GM12865 (cell line): ENCODE data around the gene GLT6D1.
"Not testable (repeated sequence)": the region's sequence is repeated elsewhere in the genome, so short reads cannot be mapped to it uniquely, and the experiment has no call there.

Source experiments
- DNase-seq: peaks from one replicate; pipeline ENCODE4 v3.0.0; 2010; ENCODE audit warnings: low read depth
- H3K4me3 ChIP-seq: 2 replicates; pipeline ENCODE4 v1.5.1; 2011; ENCODE audit warnings: mild to moderate bottlenecking, low read depth, low read length, control low read depth
- TF ChIP-seq, protein P1 (sequence below): IDR thresholded peaks from 2 replicates; pipeline ENCODE4 v1.5.1; 2011; ENCODE audit warnings: low read length, control low read depth, low read depth, inconsistent platforms; ENCODE audit not compliant: insufficient read depth; ENCODE audit errors: missing control alignments

The GLT6D1 gene

DNA sequence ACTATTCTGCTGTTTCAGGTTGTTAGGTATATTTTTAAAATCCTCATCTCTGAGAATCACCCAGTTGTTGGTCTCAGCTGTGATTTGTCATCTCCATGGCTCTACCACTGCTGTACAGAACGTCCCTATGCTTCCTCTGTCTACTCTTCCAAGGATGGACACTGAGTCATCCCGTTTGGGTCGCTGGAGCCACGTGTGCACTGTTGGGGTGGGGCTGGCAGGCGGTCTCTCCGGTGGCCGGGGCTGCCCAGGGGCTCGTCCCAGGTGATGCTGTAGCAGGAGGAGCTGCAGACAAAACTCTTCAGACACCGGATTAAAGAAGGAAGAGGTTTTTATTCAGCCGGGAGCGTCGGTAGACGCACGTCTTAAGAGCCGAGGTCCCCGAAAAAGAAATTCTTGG, 40.7 kb upstream of the GLT6D1 start:
- no peak overlapping the region for H3K4me3 ChIP-seq
- DNase-seq, result no peak
- TF ChIP-seq, protein P1, sequence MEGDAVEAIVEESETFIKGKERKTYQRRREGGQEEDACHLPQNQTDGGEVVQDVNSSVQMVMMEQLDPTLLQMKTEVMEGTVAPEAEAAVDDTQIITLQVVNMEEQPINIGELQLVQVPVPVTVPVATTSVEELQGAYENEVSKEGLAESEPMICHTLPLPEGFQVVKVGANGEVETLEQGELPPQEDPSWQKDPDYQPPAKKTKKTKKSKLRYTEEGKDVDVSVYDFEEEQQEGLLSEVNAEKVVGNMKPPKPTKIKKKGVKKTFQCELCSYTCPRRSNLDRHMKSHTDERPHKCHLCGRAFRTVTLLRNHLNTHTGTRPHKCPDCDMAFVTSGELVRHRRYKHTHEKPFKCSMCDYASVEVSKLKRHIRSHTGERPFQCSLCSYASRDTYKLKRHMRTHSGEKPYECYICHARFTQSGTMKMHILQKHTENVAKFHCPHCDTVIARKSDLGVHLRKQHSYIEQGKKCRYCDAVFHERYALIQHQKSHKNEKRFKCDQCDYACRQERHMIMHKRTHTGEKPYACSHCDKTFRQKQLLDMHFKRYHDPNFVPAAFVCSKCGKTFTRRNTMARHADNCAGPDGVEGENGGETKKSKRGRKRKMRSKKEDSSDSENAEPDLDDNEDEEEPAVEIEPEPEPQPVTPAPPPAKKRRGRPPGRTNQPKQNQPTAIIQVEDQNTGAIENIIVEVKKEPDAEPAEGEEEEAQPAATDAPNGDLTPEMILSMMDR, result no peak

DNA sequence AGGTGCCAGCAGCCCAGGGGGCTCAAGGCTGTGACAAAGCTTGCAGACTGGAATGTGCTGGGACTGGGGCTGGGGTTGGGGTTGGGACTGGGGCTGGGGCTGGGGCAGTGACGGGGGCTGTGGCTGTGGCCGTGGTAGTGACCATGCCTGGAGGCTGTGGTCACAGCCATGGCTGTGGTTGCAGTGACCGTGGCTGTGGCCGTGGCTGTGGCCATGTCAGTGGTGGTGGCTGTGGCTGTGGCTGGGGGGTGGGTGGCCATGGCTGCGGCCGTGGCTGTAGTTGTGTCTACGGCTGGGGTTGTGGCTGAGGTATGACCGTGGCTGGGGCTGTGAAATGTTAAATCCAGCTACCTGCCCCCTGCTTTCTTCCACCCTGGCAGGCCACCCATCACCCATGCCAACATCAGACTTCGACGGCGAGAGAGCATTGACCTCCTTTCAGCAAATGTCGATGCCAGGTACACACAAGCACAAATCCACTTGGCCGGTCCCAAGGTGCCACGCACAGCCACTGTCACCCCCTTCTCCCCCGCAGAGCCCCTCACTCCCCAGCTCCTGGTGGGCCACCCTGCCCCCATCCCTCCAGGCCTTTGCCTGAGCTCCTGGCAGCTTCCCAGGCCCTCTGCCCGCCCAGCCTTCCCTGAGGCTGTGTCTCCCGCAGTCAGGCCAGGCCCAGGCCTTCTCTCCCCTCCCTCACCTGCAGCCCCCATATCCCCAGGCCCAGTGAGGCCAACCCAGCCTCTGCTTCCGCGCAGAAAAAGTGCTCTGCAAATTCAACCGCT, 39.1 kb upstream of the GLT6D1 start:
- TF ChIP-seq, protein P1, result no peak
- no peak overlapping the region for H3K4me3 ChIP-seq
- DNase-seq, result no peak

DNA sequence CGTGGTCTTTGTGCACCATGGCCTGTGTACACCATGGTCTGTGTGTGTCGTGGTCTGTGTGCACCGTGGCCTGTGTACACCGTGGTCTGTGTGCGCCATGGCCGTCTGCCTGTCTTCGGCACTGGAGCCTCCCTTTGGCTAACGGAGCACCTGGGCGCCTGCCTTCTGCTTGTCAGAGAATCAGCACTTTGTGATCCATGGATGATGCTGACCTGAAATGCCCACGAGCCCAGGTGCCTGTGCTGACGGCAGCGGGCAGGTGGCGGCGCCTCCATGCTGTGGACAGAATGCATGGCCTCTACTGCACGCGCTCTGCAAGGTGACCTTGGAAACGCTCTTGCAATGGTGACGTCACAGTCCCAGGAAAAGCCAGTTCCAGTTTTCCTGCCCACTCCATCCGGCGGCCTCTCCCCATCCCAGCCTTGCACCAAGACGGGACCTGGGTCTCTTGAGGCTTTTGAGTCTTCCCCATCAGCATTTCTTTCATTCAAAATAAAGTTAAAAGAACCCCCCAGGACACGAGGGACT, 38.4 kb upstream of the GLT6D1 start:
- no peak overlapping the region for H3K4me3 ChIP-seq
- no peak for DNase-seq
- TF ChIP-seq, protein P1, result no peak

DNA sequence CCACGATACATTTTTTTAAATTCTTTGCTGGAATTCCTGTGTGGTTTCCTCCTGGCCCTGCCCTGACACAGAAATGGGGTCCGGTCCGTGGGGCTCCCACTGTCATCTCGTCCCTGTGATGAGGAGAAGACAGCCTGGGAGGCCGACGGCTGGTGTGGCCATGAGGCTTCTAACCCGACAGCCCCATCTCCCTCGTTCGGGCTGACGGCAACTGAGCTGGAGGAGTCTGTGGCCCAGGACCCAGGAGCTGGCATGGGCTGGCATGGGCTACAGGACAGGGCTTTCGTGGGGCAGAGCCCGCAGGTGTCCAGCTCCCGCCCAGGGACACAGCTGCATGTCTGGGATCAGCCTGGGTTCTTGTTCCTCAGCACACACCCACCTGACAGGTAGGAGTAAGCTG, 37.6 kb upstream of the GLT6D1 start:
- TF ChIP-seq, protein P1, result no peak
- no peak overlapping the region for H3K4me3 ChIP-seq
- DNase-seq, result no peak

DNA sequence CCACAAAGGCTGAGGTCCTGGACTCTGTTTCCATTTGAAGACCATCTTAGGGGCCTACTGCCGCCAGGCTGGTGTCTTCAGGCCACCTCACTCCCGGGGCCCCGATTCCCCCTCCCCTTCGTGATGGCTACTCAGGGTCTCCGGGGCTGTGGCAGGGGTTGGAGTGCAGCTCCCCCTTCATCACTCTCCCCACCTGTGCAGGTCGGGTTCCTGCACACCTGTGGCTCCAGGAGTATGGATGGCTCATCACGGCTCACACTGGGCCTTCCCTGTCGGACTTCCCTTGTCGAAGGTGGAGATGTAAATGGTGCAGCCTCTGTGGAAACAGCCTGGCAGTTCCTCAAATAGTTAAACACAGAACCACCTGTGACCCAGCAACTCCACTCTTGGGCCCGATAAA, 35.6 kb upstream of the GLT6D1 start:
- DNase-seq, result no peak
- TF ChIP-seq, protein P1, result no peak
- no peak overlapping the region for H3K4me3 ChIP-seq

DNA sequence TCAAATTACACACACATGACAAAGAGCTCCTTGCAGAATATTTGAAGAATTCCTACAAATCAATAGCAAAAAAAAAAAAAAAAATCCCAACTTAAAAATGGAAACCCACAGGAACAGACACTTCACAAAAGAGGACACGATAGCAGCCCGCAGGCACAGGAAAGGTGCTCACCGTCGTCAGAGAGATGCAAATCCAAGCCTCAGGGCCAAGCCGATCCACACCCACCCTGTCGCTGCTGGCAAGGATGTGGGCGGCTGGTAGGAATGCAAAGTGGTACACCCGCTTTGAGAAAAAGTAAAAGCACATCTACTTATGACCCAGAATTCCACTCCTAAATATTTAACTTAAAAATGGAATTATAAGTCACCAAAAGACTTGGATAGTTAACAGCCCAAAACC, 34.6 kb upstream of the GLT6D1 start:
- no peak overlapping the region for H3K4me3 ChIP-seq
- TF ChIP-seq, protein P1, result no peak
- no peak for DNase-seq

DNA sequence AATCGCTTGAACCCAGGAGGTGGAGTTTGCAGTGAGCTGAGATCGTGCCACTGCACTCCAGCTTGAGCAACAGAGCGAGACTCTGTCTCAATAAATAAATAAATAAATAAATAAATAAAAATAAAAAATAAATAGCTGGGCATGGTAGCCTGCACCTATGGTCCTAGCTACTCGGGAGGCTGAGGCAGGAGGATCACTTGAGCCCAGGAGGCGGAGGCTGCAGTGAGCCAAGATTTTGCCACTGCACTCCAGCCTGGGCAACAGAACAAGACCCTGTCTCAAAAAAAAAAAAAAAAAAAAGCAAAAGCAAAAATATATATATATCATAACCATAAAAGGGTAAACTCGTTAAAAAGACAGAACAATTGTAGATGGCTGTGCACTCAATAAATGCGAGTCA, 33.4 kb upstream of the GLT6D1 start:
- H3K4me3 ChIP-seq, DNase-seq: not testable (repeated sequence)
